ENCODE data around the gene PPEF2.

The PPEF2 gene

GRCh38 chr4:75844151-75844662, 58.0 kb downstream of the PPEF2 start:
- no peak for DNase-seq (ENCODE audit: low spot score)
- no peak for TF ChIP-seq CTCF (IDR thresholded peaks at IDR 0.05; ENCODE audit: extremely low read depth, insufficient read depth, missing control alignments)
- in situ Hi-C loops (cut with MboI; ENCODE audit: low pct_unique_long_range_greater_than_20kb, low sequenced_read_pairs, unreplicated experiment): no loop called here

- DNase-seq (ENCODE audit: low spot score): no peak
- TF ChIP-seq CTCF (IDR thresholded peaks at IDR 0.05; ENCODE audit: extremely low read depth, insufficient read depth, missing control alignments): no peak
- in situ Hi-C loops (cut with MboI; ENCODE audit: low pct_unique_long_range_greater_than_20kb, low sequenced_read_pairs, unreplicated experiment): no loop called here
These were observed 58.7 kb downstream of the PPEF2 start for GRCh38 chr4:75843596-75843995.

- no peak for DNase-seq (ENCODE audit: low spot score)
- in situ Hi-C loops (cut with MboI; ENCODE audit: low pct_unique_long_range_greater_than_20kb, low sequenced_read_pairs, unreplicated experiment): no loop called here
- TF ChIP-seq CTCF (IDR thresholded peaks at IDR 0.05; ENCODE audit: extremely low read depth, insufficient read depth, missing control alignments): no peak
These were observed 60.4 kb downstream of the PPEF2 start for GRCh38 chr4:75841641-75842520.

GRCh38 chr4:75834772-75835154, 67.5 kb downstream of the PPEF2 start:
- in situ Hi-C loops (cut with MboI; ENCODE audit: low pct_unique_long_range_greater_than_20kb, low sequenced_read_pairs, unreplicated experiment): no loop called here
- TF ChIP-seq CTCF (IDR thresholded peaks at IDR 0.05; ENCODE audit: extremely low read depth, insufficient read depth, missing control alignments): no peak
- no peak for DNase-seq (ENCODE audit: low spot score)

GRCh38 chr4:75834095-75834771, 68.0 kb downstream of the PPEF2 start:
- DNase-seq (ENCODE audit: low spot score): no peak
- in situ Hi-C loops (cut with MboI; ENCODE audit: low pct_unique_long_range_greater_than_20kb, low sequenced_read_pairs, unreplicated experiment): no loop called here
- TF ChIP-seq CTCF (IDR thresholded peaks at IDR 0.05; ENCODE audit: extremely low read depth, insufficient read depth, missing control alignments): no peak

GRCh38 chr4:75831856-75832405, 70.3 kb downstream of the PPEF2 start:
- no peak for TF ChIP-seq CTCF (IDR thresholded peaks at IDR 0.05; ENCODE audit: extremely low read depth, insufficient read depth, missing control alignments)
- in situ Hi-C loops (cut with MboI; ENCODE audit: low pct_unique_long_range_greater_than_20kb, low sequenced_read_pairs, unreplicated experiment): no loop called here
- no peak for DNase-seq (ENCODE audit: low spot score)

Measured in GM13977 (cell line).